HG02981 (cell line): ENCODE results near the gene CYB5R3.

Experiments used
- ATAC-seq: cut with Tn5 transposase; IDR thresholded peaks from one replicate; pipeline ENCODE4 v1.9.1; 2021; ENCODE audit warnings: mild to moderate bottlenecking, moderate library complexity; ENCODE audit not compliant: unreplicated experiment

CYB5R3 gene

GRCh38 chr22:42649246-42650099 is at the start of gene CYB5R3:
Gene CYB5R3 (minus strand): TSS chr22:42649392. CDS start chr22:42649315, 77 bp downstream.
- peak; percentile 52 for ATAC-seq

GRCh38 chr22:42697542-42698013 is 48.4 kb upstream of the CYB5R3 start:
- no peak for ATAC-seq

DNA sequence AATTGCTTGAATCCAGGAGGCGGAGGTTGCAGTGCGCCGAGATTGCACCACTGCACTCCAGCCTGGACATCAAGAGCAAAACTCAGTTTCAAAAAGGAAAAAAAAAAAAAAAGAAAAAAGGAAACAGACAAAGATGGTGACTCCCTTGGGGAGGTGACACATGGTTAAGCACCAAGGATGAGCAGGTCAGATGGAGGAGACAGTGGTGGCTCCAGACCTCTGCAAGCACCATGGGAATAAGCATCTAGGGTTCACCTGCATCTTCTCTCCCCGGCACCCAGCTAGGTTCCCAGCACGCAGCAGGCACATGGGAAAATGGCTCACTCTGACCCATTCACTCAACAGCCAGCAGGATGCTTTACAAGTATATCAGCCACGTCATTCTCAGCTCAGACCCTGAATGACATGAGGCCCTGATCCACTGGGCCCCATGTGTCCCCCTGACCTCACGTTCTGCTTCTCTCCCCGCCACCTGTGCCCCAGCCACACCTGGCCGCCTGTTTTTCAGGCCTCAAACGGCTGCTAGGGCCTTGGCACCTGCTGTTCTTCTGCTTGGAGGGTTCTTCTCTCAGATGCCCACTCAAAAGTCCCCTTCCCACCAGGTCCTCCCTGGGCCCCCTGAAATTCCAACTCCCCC is 47.3 kb upstream of the CYB5R3 start:
- no peak for ATAC-seq

GRCh38 chr22:42695294-42695693 is 46.1 kb upstream of the CYB5R3 start:
- no peak for ATAC-seq

- no peak for ATAC-seq
Measured at GRCh38 chr22:42693763-42694683, 44.8 kb upstream of the CYB5R3 start.

DNA sequence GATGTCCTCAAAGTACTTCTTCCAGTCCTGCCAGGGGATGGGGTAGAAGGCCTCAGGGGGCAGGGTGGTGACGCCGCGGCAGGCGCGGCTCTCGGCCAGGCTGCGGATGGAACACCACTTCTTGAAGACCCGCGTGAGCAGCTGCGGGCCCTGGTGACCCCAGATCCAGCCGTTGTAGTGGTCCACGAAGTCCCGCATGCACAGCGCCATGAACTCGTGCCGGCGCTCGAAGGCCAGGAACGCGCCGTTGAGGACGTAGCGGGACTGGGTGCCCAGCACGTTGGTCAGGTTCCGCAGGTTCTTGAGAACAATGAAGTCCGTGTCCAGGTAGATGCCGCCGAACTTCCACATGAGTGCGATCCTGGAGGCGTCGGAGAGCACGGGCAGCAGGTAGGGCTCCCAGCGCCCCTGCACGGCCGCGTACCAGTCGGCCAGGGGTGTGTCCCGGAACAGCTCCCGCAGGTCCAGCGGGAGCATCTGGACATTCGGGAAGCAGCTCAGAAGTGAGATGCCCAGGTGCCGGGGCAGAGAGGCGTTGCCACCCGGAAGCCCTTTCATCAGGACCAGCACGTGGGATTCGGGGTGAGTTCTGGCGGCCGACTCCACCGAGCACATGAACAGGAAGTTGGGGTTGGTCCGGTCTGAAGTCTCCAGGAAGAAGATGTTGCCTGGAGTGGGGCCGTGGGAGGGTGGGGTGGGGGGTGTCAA is 44.0 kb upstream of the CYB5R3 start:
- no peak for ATAC-seq

DNA sequence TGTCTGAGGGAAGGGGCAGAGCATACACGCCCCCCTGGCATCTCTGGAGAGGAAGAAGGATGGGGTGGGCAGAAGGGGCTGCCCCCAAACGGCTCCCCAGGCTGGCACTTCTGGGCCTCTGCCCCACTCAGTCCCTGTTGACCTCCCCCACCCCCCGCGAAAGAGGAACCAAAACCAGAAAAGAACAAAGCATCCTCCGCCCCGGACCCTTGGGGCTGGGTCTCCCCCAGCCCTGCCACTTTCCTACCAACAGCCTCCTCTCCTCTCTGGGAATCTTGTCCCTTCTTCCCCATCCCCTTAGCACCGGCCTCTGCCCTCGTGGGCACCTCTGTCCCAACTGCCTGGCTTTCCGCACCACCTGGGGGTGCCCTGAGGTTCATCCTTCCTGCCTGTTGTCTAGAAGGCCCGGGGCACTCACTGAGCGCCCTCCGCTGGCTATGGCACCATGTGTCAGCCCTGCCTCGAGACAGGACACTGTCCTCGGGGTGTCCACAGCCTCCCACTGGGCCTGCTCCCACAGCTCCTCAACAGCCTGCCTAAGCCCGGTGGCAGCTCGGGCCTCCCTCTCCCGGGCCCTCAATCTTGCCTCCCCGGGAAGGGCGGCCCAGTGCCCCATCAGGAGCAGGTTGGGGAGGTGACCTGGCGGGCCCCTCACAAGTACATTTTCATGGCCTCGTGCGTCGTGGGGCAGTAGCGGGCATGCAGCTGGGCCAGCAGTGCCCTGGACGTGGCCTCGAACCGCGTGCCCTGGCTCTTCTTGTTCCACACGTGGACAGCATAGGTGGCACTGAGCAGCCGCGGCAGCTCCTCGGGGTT is 43.3 kb upstream of the CYB5R3 start:
- ATAC-seq = no peak

DNA sequence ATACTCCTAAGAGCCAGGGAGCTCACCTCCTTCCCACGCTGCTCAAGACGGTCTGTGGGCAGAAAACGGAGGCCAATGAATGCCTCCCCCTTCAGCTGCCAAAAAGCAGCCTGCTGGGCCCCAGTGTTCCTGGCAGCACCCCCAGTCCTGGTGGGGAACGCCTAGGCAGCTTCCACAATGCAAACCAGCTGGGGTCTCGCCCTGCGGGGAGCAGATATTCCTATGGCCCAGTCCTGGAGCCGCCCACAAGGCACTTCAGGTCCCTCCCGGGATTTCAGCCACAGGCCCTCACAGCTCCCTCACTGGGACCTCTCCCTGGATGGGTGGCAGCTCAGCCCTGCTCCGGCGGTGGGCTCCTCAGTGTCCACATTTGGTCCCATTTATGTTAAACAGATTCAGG is 42.2 kb upstream of the CYB5R3 start:
- ATAC-seq = no peak

DNA sequence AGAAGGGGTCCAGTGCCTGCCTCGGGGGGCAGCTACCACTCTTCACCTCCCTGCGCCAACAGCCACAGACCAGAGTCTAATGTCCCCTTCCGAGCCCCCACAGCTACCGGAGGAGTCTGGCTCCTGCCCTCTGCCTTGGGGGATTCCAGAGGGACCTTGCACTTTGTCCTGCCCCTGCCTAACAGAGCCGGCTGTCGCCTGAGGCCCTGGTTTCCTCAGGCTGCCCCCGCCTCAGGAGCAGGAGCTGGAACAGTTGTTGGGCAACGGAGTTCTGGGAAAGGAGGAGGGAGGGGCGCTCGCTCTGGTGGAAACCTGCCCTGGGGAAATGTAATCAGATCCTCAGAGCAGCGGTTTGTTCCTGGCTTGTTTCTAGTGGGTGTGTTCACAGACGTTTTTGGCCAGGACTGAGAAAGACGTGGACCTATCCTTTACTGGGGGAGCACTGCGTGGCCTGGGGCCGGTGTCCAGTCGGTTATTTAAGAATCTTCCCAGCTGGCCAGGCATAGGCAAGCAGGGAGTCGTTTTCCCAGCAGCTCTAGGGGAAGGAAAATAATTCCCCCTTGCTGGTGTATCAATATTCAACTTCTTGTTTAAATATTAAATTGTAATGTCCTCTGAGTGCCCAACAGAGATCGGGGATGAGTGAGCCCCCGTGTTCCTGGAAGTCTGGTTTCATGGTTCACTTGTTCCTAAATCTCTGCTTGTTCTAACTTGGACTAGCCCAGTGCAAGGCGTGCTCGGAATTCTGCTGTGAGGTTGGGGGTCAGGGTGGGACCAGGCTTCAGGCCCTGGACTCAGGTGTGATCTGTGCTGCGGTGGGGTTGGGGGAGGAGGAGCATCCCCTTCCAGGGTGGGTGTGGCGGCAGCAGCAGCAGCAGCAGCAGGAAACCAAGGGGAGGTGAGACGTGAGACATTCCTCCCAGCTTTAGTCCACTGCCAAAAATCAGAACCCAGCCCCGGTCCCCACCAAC is 39.3 kb upstream of the CYB5R3 start:
- no peak for ATAC-seq

DNA sequence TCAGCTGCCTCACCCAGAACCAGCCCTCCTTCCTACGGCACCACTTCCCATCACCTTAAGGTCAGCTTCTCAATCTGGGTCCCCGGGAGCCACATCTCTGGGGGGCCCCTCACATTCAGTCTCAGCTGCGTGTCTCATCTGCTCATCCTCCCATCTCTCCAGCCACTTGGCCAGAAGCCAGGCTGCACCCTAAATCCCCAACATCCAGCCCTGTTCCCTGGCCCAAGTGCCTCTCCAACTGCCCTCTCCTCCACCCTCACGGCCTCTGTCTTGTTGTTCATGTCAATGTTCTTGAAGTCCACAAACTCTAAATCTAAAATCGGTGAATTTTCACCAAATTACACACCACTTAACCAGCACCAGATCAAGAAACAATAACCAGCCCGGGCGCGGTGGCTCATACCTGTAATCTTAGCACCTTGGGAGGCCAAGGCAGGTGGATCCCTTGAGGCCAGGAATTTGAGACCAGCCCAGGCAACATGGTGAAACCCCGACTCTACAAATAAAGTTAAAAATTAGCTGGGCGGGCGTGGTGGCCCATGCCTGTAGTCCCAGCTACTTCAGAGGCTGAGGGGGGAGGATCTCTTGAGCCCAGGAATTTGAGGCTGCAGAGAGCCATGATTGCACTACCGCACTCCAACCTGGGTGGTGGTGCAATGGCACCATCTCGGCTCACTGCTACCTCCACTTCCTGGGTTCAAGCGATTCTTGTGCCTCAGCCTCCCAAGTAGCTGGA is 37.7 kb upstream of the CYB5R3 start:
- ATAC-seq = no peak

GRCh38 chr22:42685941-42686653 is 36.9 kb upstream of the CYB5R3 start:
- ATAC-seq = no peak

DNA sequence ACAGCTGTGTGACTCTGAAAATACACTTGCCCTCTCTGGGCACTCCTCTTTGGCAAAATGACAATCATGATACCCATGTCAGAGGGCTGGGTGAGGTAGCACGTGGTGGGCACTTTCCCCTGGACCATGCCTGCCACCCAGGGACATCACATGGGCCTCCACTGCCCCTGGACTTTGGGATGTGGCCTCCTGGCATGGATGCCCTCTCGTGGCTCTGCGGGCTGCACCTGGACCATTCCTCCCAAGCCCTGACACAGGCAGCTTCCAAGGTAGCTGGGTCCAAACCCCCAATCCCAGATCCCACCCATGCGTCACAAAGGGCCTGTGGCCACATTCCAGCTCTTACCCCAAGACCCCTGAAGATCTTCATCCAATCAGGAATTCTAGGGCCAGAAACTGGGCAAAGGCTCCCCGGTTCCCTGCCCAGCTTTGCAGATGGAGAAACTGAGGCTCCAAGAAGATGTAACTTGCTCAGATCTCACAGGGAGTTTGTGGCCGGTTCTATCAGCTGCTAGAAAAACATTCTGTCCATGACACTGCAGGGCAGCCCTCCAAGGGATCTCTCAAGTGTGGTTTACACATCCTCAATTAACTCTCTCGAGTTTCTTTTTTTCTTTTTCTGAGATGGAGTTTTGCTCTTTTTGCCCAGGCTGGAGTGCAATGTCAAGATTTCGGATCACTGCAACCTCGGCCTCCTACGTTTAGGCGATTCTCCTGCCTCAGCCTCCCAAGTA is 35.4 kb upstream of the CYB5R3 start:
- no peak for ATAC-seq

DNA sequence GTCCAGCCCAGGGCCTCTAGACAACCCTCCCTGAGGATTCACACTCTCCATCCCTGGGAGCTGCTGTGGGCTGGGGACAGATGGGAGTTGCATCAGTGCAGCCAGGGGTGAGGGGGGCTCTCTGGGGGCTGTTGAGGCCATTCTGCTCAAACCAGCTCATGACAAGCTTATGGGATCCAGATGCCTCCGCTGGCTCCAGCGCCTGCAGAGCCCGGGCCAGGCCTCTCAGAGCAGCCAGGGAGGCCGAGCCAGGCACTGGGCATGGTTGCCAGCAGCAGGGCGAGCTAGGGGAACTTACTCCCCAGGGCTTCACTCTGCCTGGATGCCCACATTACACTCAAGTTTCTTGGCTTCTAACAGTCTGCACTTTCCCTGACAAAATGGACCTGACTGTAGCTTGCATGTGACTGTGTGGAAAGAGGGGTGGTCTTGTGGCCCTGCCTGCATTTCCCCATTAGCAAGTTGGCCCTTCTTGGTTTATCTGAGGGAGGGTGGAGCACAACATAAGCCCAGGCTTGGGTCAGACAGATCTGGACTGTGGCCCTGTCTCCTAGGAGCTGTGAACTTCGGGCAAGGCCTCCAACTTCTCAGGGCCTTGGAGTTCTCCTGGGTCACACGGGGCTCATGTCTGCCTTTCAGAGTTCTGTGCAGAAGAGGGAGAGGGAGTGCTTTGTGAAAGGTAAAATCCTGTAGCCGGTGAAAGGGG is 34.5 kb upstream of the CYB5R3 start:
- ATAC-seq = no peak

- no peak for ATAC-seq
Measured at GRCh38 chr22:42682113-42682851, 33.1 kb upstream of the CYB5R3 start.

DNA sequence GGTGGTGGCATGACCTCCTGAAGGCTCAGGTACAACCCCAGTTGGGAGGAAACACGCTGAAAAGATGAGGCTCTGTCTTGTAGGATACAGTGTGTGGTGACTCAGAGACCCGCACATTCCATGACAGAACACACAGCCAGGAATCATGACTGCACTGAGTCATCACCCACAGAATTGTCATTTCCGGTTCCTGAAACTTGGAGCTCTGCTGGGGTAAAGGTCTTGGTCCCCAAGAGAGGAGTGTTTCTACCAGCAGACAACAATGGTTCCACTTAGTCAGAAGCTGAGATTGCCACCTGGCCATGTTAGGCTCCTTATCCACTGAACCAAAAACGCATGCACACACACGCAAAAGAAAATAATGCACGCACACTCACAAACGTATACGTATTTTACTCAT is 31.5 kb upstream of the CYB5R3 start:
- no peak for ATAC-seq
